GM21447 (cell line): ENCODE measurements around the gene KATNB1.
"Not testable (repeated sequence)": the region's sequence is repeated elsewhere in the genome, so short reads cannot be mapped to it uniquely, and the experiment has no call there.

Source experiments
- ATAC-seq: cut with Tn5 transposase; IDR thresholded peaks from one replicate; pipeline ENCODE4 v1.9.1; 2021; ENCODE audit not compliant: unreplicated experiment

Gene KATNB1

GRCh38 chr16:57725151-57725550, 10.4 kb upstream of the KATNB1 start:
- no peak for ATAC-seq

DNA sequence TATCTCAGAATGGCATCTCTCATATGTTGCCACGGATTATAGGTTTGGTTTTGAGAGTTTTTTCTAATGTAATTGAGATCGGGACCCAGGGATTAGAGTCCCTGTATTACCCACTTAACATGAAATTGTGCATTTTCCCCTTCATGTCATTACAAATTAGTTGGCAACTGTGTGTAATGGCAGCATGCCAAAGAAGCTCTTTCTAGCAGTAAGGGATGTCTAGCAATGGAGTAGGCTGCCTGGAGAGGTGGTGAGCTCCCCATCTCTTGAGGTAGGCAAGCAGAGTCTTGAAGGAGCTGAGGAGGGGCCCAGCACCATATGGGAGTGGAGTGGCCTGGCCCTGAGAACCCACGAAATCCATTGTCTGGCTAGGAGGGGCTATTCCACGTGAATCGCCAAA, 10.0 kb upstream of the KATNB1 start:
- no peak for ATAC-seq

GRCh38 chr16:57725976-57726375, 9.6 kb upstream of the KATNB1 start:
- ATAC-seq = no peak

DNA sequence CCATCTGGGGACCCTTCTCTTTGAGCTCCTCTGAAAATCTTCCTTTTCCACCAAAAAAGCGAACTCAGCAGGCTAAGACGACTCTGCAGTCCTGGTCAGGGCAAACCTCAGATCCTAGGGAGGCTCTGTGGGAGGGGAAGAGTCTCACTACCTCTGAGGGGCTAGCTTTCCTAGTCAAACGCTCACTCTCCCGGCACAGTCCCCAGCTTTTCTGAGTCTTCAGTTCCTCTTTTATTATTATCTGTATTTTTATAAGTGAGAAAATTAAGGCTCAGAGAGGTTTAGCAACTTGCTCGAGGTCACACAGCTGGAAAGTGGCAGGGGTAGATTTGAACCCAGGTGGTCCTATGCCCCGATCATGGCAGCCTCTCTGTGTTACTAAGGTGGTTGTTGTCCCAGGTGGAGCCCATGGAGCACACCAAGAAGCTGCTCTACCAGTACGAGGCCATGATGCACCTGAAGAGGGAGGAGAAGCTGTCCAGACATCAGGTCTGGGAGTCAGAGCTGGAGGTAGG, 9.1 kb upstream of the KATNB1 start:
- ATAC-seq = no peak

- ATAC-seq = no peak
Measured at GRCh38 chr16:57727610-57728009, 8.0 kb upstream of the KATNB1 start.

DNA sequence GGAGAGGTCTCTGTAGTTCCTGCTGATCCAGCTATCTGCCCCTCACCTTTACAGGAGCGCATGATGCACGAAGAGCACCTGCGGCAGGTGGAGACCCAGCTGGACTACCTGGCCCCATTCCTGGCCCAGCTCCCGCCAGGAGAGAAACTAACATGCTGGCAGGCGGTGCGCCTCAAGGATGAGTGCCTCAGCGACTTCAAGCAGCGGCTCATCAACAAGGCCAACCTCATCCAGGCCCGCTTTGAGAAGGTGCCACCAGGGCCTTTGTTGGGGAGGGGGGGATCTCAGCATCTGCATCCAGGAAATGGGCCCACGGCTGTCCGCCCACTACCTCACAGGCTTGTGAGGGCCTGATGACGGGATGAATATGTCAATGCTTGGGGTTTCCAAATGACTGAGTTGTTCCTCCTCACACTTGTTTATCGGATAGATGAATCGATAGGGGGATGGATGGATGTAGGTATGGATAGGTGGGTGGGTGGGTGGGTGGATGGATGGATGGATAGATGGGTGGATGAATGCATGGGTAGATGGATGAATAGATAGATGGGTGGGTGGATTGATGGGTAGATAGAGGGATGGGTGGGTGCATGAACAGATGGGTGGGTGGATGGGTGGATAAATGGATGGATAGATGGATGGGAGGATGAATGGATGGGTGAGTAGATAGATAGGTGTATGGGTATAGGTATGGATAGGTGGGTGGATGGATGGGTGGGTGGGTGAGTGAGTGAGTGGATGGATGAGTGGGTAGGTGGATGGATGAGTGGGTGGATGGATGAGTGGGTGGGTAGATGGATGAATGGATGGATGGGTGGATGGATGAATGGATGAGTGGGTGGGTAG, 7.0 kb upstream of the KATNB1 start:
- no peak for ATAC-seq

GRCh38 chr16:57729182-57729484, 6.4 kb upstream of the KATNB1 start:
- ATAC-seq = no peak

GRCh38 chr16:57729852-57730251, 5.7 kb upstream of the KATNB1 start:
- not testable (repeated sequence) for ATAC-seq

DNA sequence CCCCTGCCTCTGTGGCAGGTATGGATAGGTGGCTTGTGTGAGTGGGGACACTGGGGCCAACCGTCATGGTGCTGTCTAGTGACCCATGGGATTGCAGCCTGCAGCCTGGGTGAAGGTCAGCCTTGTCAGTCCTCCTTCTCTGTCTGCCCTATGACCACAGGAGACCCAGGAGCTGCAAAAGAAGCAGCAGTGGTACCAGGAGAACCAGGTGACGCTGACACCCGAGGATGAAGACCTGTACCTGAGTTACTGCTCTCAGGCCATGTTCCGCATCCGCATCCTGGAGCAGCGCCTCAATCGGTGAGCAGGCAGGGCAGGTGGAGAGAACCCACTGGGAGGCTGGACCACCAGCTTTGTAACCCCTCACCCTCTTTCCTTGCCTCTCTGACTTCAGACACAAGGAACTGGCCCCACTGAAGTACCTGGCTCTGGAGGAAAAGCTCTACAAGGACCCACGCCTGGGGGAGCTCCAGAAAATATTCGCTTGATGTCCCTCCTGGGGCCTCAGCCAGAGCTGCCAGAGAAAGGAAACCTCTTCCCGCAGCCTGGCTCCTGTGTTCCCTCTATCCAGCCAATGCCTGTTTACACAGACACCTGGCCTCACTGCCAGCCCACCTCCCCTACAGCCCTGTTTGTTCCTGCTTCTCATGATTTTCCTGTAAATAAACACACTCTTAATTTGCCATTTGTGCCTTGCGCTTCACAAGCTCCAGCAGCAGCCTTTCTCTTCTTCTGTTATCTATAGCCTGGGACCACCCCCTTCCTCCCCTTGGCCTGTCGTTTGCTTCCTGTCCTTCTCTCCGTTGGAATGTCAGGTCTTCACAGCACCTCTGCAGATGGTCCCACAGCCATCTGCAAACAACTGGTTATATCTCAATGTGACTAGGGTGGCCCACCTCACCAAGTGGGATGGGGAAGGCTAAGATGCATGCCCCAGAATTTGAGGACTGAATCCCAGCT, 4.5 kb upstream of the KATNB1 start:
- no peak for ATAC-seq

GRCh38 chr16:57732037-57732436, 3.5 kb upstream of the KATNB1 start:
- no peak for ATAC-seq

DNA sequence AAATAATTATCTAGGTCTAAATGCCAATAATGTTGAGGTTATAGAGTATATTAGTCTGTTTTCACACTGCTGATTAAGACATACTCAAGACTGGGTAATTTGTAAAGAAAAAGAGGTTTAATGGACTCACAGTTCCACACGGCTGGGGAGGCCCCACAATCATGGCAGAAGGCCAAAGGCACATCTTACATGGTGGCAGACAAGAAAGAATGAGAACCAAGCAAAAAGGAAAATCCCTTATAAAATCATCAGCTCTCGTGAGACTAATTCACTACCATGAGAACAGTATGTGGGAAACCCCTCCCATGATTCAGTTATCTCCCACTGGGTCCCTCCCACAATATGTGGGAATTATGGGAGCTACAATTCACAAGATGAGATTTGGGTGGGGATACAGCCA, 2.9 kb upstream of the KATNB1 start:
- no peak for ATAC-seq

DNA sequence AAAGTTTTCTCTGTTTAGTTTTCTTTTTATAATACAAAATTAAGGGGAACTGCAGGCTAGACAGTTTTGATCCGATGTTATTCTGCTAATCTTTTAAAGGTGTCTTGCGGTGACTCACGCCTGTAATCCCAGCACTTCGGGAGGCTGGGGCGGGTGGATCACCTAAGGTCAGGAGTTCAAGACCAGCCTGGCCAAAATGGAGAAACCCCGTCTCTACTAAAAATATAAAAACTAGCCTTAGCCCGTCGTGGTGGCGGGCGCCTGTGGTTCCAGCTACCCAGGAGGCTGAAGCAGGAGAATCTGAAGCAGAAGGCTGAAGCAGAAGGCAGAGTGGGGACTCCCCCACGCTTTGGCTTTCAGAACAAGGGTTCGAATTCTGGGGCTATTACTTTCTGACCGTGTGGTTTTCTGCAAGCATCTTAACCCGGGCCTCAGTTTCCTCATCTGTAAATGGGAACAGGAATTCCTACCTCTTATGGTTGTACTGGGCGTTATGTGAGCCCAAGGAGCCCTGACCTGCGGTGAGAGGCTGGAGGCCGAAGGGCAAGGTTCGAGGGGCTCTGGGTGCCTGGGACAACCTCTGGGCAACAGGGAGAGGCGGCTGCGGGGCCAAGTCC, 1.2 kb upstream of the KATNB1 start:
- ATAC-seq = no peak

DNA sequence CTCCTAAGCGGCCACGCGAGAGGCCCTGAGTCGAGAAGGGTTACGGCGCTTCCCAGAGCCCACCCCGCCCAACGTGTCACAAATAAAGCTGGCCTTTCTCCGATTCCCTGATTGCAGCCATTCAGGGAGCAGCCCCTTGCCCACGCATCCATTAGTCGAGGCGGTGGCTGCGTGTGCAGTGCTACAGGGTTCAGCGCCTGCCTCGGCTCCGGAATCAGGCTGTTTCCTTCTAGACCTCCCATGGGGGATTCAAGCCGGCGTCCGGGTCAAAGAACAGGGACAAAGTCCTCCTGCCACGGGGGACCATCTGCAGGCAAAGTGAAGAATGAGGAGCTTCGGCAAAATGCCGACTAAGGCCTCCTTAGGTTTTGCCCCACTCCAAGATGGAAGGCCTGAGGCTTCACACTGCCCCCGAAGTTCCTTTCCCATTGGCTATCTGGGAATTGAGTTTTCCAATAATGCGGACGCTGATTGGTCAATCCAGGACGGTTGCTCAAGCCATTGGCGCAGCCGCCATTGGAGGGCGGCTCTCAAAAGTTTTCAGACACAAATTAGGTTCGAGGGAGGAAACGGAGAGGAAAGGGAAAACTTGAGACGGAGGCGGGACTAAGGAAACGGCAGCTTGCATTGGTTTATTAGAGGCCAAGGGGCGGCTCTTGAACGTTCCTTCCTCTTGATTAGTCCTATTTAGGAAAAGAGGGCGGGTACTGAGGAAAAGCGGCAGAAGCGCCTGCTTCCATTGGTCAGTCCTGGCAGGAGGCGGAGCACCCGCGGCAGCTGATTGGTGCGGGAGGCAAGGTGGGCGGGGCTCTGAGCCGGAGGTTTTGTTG, 430 bp upstream of the KATNB1 start:
- ATAC-seq = peak; percentile 90

DNA sequence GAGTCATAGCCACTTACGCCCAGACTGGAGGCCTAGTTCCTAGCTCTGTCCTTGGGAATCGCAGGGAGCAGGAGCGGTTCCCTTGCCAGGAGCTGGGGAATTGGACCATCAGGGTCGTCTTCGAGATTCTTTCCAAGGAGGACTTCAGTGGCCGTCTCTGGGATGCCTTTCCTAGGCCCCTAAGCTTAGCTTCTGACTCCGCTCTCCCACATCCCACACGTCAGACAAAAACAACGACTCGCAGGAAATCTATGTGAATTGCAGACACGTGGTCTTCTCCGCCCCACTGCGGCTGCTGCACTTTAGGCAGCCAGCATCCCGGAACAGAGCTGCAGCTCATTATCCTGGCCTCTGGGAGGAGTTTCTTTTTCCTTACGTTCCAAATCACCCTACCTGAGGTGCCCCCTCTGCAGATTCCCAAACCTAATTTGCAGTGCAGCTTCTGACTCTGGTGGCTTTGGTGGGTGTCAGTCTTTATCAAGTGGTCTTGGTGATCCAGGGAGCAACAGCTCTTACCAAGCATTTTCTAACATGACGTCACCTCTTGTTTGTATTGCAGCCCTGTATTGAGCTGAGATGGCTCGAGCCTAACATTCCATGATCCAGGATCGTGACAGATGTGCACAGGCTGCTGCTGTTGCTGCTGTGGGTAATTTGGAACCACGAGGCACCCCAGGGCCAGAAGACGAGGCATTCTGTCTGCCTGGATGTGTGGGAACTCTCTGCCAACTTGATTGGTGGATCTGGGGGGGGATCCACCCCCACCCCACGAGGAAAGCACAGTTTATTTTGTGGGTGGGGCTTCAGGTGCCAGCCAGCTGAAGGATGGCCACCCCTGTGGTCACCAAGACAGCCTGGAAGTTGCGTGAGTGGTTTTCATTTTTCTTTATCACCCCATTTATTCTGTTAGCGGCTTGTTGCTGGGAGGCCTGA, 1.1 kb downstream of the KATNB1 start:
- no peak for ATAC-seq

DNA sequence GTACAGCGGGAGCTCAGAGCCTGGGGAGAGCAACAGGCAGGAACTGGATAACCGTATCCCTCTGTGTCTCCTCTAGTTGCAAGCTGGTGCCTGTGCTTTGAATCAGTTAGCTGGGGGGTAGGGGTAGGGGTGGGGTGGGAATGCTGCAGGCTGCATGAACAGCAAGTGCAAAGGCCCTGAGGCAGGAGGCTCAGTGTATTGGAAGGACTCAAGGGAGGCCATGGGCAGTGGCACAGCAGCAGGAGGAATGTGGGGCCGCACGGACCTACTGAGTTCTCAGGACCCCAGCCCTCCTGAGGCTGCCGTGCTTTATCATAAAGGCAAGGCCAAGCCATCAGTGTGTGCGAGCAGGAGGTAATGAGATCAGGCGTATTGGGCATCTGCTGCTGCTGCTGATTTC, 3.3 kb downstream of the KATNB1 start:
- no peak for ATAC-seq

DNA sequence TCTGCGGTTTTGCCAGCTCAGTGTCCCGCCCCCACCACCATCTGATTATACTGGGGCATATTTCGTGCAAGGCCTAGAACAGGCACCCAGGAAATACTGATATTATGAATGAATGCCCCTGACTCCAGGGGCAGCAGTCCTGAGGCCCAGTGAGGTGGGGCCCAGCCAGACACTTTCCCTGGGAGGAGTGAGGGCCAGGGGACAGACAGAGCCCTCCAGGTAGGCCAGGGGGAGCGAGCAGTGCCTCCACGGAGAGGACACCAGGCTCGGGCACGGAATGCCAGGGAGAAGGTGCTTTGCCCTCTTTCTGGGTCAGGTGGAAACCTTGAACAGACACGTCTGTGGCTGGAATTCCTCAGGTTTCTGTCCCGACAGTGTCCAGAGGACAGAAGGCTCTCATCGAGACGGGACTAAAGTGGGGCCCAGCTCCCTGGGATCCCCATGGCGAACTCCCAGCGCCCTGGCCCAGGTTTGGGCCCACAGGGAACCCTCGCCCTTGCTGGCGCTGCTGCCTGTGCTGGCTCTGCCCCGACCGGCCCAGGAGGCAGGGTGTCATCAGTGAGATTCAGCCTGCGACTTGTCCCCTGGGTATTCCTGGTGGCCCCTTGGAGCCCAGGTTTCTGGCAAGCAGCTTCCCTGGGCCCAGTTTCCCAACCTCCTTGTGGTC, 4.3 kb downstream of the KATNB1 start:
- no peak for ATAC-seq

GRCh38 chr16:57740423-57741071, 5.0 kb downstream of the KATNB1 start:
- ATAC-seq = no peak

GRCh38 chr16:57741660-57742191, 6.2 kb downstream of the KATNB1 start:
- no peak for ATAC-seq
